WERI-Rb-1 (cell line): ENCODE measurements around the gene ZNF19.

ENCODE experiments used
- DNase-seq: peaks from one replicate; pipeline ENCODE4 v3.0.0-alpha.2; 2020
- H3K27ac ChIP-seq: fragments of 250-450 bp; sonication (Bioruptor Pico); 2 replicates; pipeline ENCODE4 v1.5.1; 2020; ENCODE audit warnings: mild to moderate bottlenecking, moderate library complexity
- H3K27me3 ChIP-seq: fragments of 250-450 bp; sonication (Bioruptor Pico); 2 replicates; pipeline ENCODE4 v1.5.1; 2021; ENCODE audit warnings: mild to moderate bottlenecking, low read depth, moderate library complexity; ENCODE audit not compliant: insufficient read depth, severe bottlenecking
- H3K36me3 ChIP-seq: fragments of 250-450 bp; sonication (Bioruptor Pico); 2 replicates; pipeline ENCODE4 v1.5.1; 2020; ENCODE audit warnings: mild to moderate bottlenecking, moderate library complexity
- H3K4me3 ChIP-seq: 2 replicates; pipeline ENCODE4 v1.5.1; 2011; ENCODE audit warnings: low read depth, mild to moderate bottlenecking, control low read depth, low read length
- H3K9me3 ChIP-seq: fragments of 250-450 bp; sonication (Bioruptor Pico); 2 replicates; pipeline ENCODE4 v1.5.1; 2021; ENCODE audit warnings: mild to moderate bottlenecking, moderate library complexity; ENCODE audit not compliant: severe bottlenecking
- TF ChIP-seq, protein P1 (sequence below): IDR thresholded peaks from 2 replicates; pipeline ENCODE4 v1.5.1; 2011; ENCODE audit warnings: low read depth, mild to moderate bottlenecking, control low read depth, inconsistent platforms, low read length

ZNF19 gene

DNA sequence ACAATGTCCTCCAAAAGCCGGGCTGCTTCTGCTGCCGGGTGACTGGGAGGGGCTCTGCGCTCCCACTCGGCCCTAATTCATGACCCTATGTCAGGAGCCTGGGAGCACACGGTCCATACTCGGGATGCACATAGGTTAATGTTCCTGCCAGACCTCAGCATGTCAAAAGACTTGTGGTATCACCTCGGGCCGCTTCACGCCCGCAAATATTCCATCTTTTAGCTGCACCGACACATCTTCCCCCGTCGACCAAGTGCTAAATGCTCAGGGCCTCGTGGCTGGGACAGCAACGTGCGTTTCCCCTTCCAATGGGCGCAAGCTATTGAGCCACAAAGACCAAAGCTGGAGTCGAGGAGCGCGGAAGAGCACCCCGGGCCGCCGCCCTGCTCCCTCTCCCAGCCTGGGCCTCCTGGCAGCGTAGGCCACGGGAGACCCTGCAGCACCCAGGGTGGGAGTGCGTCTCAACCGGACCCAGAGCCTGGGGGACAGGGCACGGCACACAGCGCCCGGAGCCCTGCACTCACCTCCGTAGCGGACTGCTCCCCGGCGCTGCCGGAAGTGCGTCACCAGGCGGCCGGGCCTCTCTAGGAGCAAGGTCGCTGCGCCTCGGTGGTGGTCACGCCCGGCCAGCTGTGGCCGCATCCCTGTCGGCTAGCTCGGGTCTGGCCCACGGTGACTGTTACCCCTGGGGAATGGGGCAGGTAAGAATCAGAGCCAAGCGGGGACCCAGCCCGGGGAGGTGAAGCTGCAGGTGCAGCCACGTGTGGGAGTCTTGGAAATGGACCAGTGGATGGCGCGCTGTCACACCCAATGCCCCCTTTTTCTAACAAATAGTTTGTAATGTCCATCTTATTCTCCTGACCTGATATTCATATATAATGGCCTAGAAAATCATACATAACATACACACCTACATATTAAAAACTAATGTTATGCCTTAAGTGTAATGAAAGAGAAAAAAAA lies 27.2 kb downstream of the ZNF19 start, which contains the start of gene ZNF23:
Gene ZNF23 (minus strand): TSS at position 562 of the 963 bp plus-strand sequence. CDS start 5,451 bp downstream, outside the sequence.
- Histone ChIP-seq H3K4me3 (peak within 1 kb of the TSS; percentile 99), H3K27ac (peak within 1 kb of the TSS; percentile 67), H3K36me3 (no peaks in the 10 kb centered on the region), H3K9me3 (no peaks in the 10 kb centered on the region), H3K27me3 (no peaks in the 10 kb centered on the region)
- peak; percentile 80 for DNase-seq
- TF ChIP-seq, protein P1, sequence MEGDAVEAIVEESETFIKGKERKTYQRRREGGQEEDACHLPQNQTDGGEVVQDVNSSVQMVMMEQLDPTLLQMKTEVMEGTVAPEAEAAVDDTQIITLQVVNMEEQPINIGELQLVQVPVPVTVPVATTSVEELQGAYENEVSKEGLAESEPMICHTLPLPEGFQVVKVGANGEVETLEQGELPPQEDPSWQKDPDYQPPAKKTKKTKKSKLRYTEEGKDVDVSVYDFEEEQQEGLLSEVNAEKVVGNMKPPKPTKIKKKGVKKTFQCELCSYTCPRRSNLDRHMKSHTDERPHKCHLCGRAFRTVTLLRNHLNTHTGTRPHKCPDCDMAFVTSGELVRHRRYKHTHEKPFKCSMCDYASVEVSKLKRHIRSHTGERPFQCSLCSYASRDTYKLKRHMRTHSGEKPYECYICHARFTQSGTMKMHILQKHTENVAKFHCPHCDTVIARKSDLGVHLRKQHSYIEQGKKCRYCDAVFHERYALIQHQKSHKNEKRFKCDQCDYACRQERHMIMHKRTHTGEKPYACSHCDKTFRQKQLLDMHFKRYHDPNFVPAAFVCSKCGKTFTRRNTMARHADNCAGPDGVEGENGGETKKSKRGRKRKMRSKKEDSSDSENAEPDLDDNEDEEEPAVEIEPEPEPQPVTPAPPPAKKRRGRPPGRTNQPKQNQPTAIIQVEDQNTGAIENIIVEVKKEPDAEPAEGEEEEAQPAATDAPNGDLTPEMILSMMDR: no peak

DNA sequence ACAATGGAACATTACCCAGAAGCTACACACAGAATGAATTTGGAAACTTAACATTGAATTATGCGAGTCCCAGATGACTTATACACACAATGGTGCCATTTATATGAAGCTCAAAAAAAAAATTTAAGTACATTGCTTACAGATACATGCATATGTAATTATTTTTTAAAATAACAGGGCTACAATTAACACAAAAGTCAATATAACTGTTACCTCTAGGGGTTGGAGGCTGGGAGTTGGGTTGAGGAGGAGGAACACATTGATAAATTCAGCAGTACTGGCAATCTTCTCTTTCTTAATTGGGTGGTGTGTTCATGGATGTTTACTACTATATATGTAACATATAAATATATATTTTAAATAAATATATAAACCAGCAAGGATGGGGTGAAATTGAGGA lies 28.2 kb downstream of the ZNF19 start:
- H3K36me3 ChIP-seq: no peaks in the 10 kb centered on the region
- H3K9me3 ChIP-seq: no peaks in the 10 kb centered on the region
- no peak for DNase-seq
- TF ChIP-seq, protein P1: no peak
- H3K4me3 ChIP-seq: no peak overlapping the region; the same call in none of the 2 replicates
- no peak overlapping the region for H3K27ac ChIP-seq
- H3K27me3 ChIP-seq: no peaks in the 10 kb centered on the region

DNA sequence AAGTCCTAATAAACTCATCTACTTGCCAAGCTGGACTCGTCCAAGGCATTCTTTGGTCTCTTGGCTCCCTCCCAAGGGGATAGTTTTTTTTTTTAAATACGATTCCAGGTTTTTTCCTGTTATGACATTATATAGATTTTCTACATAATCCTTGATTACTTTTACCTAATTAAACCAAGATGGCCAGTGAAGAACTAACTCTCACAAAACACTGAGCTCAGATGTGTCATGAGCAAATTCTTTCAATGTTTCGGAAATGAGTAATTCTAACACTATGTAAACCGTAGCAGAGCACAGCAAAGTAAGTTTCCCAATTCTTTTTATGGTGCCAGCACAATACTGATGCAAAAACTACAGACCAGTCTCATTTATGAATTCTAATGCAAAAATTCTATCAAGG lies 28.9 kb downstream of the ZNF19 start:
- H3K9me3 ChIP-seq: no peaks in the 10 kb centered on the region
- H3K27me3 ChIP-seq: no peaks in the 10 kb centered on the region
- TF ChIP-seq, protein P1: no peak
- no peaks in the 10 kb centered on the region for H3K36me3 ChIP-seq
- H3K4me3 ChIP-seq: no peak overlapping the region
- no peak for DNase-seq
- H3K27ac ChIP-seq: no peak overlapping the region

DNA sequence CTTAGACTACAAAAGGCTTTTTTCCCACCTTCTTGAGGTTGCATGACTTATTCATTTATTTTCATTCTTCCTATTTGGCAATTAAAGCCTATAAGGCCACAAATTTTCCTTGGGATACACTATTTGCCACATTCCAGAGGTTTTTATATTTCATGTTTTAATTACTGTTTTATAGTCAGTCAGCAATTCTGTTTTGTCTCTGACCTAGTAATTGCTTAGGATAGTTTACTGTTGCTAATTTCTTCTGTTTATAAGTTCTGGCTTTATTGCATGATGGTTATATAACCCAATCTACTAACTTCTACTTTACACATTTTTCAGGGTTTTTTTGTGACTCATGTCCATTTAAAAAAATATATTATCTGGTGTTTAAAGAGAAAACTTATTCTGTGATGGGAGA lies 29.6 kb downstream of the ZNF19 start:
- TF ChIP-seq, protein P1: no peak
- DNase-seq: no peak
- Histone ChIP-seq H3K36me3 (no peaks in the 10 kb centered on the region), H3K27ac (no peak overlapping the region), H3K4me3 (no peak overlapping the region), H3K27me3 (no peaks in the 10 kb centered on the region), H3K9me3 (no peaks in the 10 kb centered on the region)

DNA sequence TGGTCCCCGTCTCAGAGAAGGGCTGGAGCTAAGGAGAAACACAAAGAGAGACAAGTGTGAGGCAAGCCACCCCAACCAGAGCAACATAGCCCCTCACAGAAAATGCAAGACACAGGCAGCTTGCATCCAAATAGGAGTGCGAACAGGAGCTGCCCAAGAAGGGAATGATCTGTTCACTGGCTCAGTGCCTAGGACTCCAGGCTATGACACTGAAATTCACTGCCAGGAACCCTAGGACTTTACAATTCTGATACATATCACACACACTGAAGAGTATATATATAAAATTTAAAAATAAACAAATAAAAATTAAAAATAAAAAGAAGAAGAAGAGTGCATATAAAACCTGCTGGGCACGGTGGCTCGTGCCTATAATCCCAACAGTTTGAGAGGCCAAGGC lies 32.3 kb downstream of the ZNF19 start:
- TF ChIP-seq, protein P1: no peak
- DNase-seq: no peak
- Histone ChIP-seq H3K27me3 (no peaks in the 10 kb centered on the region), H3K9me3 (no peaks in the 10 kb centered on the region), H3K27ac (no peak overlapping the region), H3K4me3 (no peak overlapping the region), H3K36me3 (peaks cover 9% of the 10 kb centered on the region)

DNA sequence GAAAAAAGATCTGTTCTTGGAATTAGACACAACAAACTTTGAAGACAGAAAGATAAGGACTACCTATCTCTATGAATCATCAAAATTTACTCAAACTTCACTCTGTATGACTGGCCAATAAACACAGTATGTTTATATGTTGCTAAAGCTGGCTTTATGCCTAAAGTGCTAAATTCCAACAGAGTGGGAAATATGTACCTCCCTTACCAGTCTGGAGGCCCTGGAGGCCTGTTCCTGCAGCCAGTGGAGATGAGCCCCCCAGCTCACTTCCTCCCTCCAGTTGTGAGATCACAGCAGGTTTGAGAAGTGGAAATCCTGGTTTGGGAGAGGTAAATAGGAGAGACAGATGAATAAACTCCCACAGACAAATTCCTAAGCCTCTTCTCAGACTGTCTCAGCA lies 36.1 kb downstream of the ZNF19 start:
- Histone ChIP-seq H3K27ac (no peak overlapping the region), H3K36me3 (peaks cover 32% of the 10 kb centered on the region), H3K27me3 (no peaks in the 10 kb centered on the region), H3K4me3 (no peak overlapping the region), H3K9me3 (peaks cover 19% of the 10 kb centered on the region)
- TF ChIP-seq, protein P1: no peak
- DNase-seq: no peak
